ENCODE measurements around the gene TTBK1. TPM values are rescaled to one million over a fixed set of nuclear protein-coding genes. Genes with fewer than 3 reads are reported as not detected.

TTBK1 gene
- total RNA-seq, 8 experiments from 2014 or later: 0.41 to 13.6 (median 8.4) TPM

- Histone ChIP-seq H3K4me3 (no peak overlapping the region), H3K27ac (no peak overlapping the region), H3K4me1 (replicated peaks in 1 of 2) (peaks cover 16 to 33% of the 10 kb centered on the region in 2 donors)
- 0% methylated on average over 1 to 2 of the region's 4 CpGs; no CpG with 5 or more reads in 5 of the 10 experiments for whole genome bisulfite sequencing, 10 experiments
- in situ Hi-C loops (cut with MboI; ENCODE audit: low pct_unique_long_range_greater_than_20kb in 2 of 9, low sequenced_read_pairs in 9 of 9, unreplicated experiment in 9 of 9): no loop called here
- peak in 7 of 8 experiments; percentile 14 to 78 (median 34) for ATAC-seq (replicated peaks in 6 of 8)
Observed at GRCh38 chr6:43278524-43279078, 35.3 kb downstream of the TTBK1 start.

GRCh38 chr6:43280234-43280633, 37.0 kb downstream of the TTBK1 start:
- in situ Hi-C loops (cut with MboI; ENCODE audit: low pct_unique_long_range_greater_than_20kb in 2 of 9, low sequenced_read_pairs in 9 of 9, unreplicated experiment in 9 of 9): no loop called here
- no peak overlapping the region for H3K27ac ChIP-seq
- 79 to 83% methylated on average over 1 to 2 of the region's 2 CpGs; no CpG with 5 or more reads in 8 of the 10 experiments for WGBS, 10 experiments

GRCh38 chr6:43282060-43282459, 38.8 kb downstream of the TTBK1 start:
- no peak overlapping the region for H3K27ac ChIP-seq
- no peak for ATAC-seq (replicated peaks in 6 of 8)
- no peak overlapping the region for H3K4me3 ChIP-seq
- in situ Hi-C loops (cut with MboI; ENCODE audit: low pct_unique_long_range_greater_than_20kb in 2 of 9, low sequenced_read_pairs in 9 of 9, unreplicated experiment in 9 of 9): no loop called here
- WGBS, 10 experiments: 25 to 100% (median 79%) methylated on average over 2 to 7 of the region's 9 CpGs; no CpG with 5 or more reads in 5 of the 10 experiments
- H3K4me1 ChIP-seq (replicated peaks in 1 of 2): peaks cover 6 to 15% of the 10 kb centered on the region in 2 donors

More at GRCh38 chr6:43280234-43280633, 37.0 kb downstream of the TTBK1 start:
- ATAC-seq (replicated peaks in 6 of 8): no peak
- no peak overlapping the region for H3K4me3 ChIP-seq
- H3K4me1 ChIP-seq (replicated peaks in 1 of 2): peaks cover 16 to 27% of the 10 kb centered on the region in 2 donors

- no peak for ATAC-seq (replicated peaks in 6 of 8)
Observed at GRCh38 chr6:43282636-43283513, 39.6 kb downstream of the TTBK1 start.

GRCh38 chr6:43283514-43283901, 40.2 kb downstream of the TTBK1 start:
- Histone ChIP-seq H3K4me1 (replicated peaks in 1 of 2) (peaks cover 3 to 5% of the 10 kb centered on the region in 2 donors), H3K27ac (no peak overlapping the region), H3K4me3 (no peak overlapping the region)
- 100% methylated on average over 3 of the region's 18 CpGs; no CpG with 5 or more reads in 9 of the 10 experiments for WGBS, 10 experiments
- peak in 1 of 8 experiments; percentile 2 for ATAC-seq (replicated peaks in 6 of 8)
- in situ Hi-C loops (cut with MboI; ENCODE audit: low pct_unique_long_range_greater_than_20kb in 2 of 9, low sequenced_read_pairs in 9 of 9, unreplicated experiment in 9 of 9): no loop called here

More at GRCh38 chr6:43282636-43283513, 39.6 kb downstream of the TTBK1 start:
- H3K4me3 ChIP-seq: no peak overlapping the region
- whole genome bisulfite sequencing, 10 experiments: 40 to 80% (median 75%) methylated on average over 1 to 7 of the region's 32 CpGs; no CpG with 5 or more reads in 5 of the 10 experiments
- in situ Hi-C loops (cut with MboI; ENCODE audit: low pct_unique_long_range_greater_than_20kb in 2 of 9, low sequenced_read_pairs in 9 of 9, unreplicated experiment in 9 of 9): no loop called here
- no peak overlapping the region for H3K27ac ChIP-seq
- H3K4me1 ChIP-seq (replicated peaks in 1 of 2): peaks cover 5 to 12% of the 10 kb centered on the region in 2 donors

GRCh38 chr6:43283905-43284304, 40.6 kb downstream of the TTBK1 start:
- Histone ChIP-seq H3K27ac (no peak overlapping the region), H3K4me3 (no peak overlapping the region), H3K4me1 (replicated peaks in 1 of 2) (peaks cover under 1 to 1% of the 10 kb centered on the region in 2 donors)
- ATAC-seq (replicated peaks in 6 of 8): no peak
- WGBS, 10 experiments: 70 to 80% (median 79%) methylated on average over 2 to 4 of the region's 27 CpGs; no CpG with 5 or more reads in 7 of the 10 experiments
- in situ Hi-C loops (cut with MboI; ENCODE audit: low pct_unique_long_range_greater_than_20kb in 2 of 9, low sequenced_read_pairs in 9 of 9, unreplicated experiment in 9 of 9): no loop called here

GRCh38 chr6:43284991-43285781, 41.9 kb downstream of the TTBK1 start:
- peak in 5 of 8 experiments; percentile 40 to 64 (median 48) for ATAC-seq (replicated peaks in 6 of 8)
- in situ Hi-C loops (cut with MboI; ENCODE audit: low pct_unique_long_range_greater_than_20kb in 2 of 9, low sequenced_read_pairs in 9 of 9, unreplicated experiment in 9 of 9): no loop called here
- Histone ChIP-seq H3K27ac (no peak overlapping the region), H3K4me1 (replicated peaks in 1 of 2) (no peaks in the 10 kb centered on the region), H3K4me3 (no peak overlapping the region)
- WGBS, 10 experiments: 25% methylated on average over 2 of the region's 83 CpGs; no CpG with 5 or more reads in 9 of the 10 experiments

- no peak for ATAC-seq (replicated peaks in 6 of 8)
- in situ Hi-C loops (cut with MboI; ENCODE audit: low pct_unique_long_range_greater_than_20kb in 2 of 9, low sequenced_read_pairs in 9 of 9, unreplicated experiment in 9 of 9): no loop called here
- Histone ChIP-seq H3K27ac (no peak overlapping the region), H3K4me3 (no peak overlapping the region), H3K4me1 (replicated peaks in 1 of 2) (no peaks in the 10 kb centered on the region)
- WGBS, 10 experiments: 90 to 100% methylated on average over 1 to 2 of the region's 5 CpGs; no CpG with 5 or more reads in 8 of the 10 experiments
Observed at GRCh38 chr6:43285832-43286231, 42.6 kb downstream of the TTBK1 start.

- in situ Hi-C loops (cut with MboI; ENCODE audit: low pct_unique_long_range_greater_than_20kb in 2 of 9, low sequenced_read_pairs in 9 of 9, unreplicated experiment in 9 of 9): no loop called here
- peak in 1 of 8 experiments; percentile 3 for ATAC-seq (replicated peaks in 6 of 8)
- 40 to 100% (median 86%) methylated on average over 1 to 4 of the region's 6 CpGs; no CpG with 5 or more reads in 4 of the 10 experiments for WGBS, 10 experiments
Observed at GRCh38 chr6:43286456-43286979, 43.2 kb downstream of the TTBK1 start.

GRCh38 chr6:43286980-43287716, 43.9 kb downstream of the TTBK1 start:
- in situ Hi-C loops (cut with MboI; ENCODE audit: low pct_unique_long_range_greater_than_20kb in 2 of 9, low sequenced_read_pairs in 9 of 9, unreplicated experiment in 9 of 9): no loop called here
- peak in 5 of 8 experiments; percentile 2 to 64 (median 23) for ATAC-seq (replicated peaks in 6 of 8)
- Histone ChIP-seq H3K4me1 (replicated peaks in 1 of 2) (no peaks in the 10 kb centered on the region), H3K4me3 (no peak overlapping the region), H3K27ac (no peak overlapping the region)
- WGBS, 10 experiments: 59 to 100% (median 100%) methylated on average over 1 to 3 of the region's 10 CpGs; no CpG with 5 or more reads in 5 of the 10 experiments

More at GRCh38 chr6:43286456-43286979, 43.2 kb downstream of the TTBK1 start:
- H3K4me3 ChIP-seq: no peak overlapping the region
- no peaks in the 10 kb centered on the region for H3K4me1 ChIP-seq (replicated peaks in 1 of 2)
- H3K27ac ChIP-seq: no peak overlapping the region

GRCh38 chr6:43287717-43288679, 44.7 kb downstream of the TTBK1 start:
- no peak overlapping the region for H3K27ac ChIP-seq
- 69 to 100% (median 83%) methylated on average over 1 to 3 of the region's 7 CpGs; no CpG with 5 or more reads in 3 of the 10 experiments for WGBS, 10 experiments
- in situ Hi-C loops (cut with MboI; ENCODE audit: low pct_unique_long_range_greater_than_20kb in 2 of 9, low sequenced_read_pairs in 9 of 9, unreplicated experiment in 9 of 9): no loop called here
- H3K4me3 ChIP-seq: no peak overlapping the region
- no peaks in the 10 kb centered on the region for H3K4me1 ChIP-seq (replicated peaks in 1 of 2)
- peak in 2 of 8 experiments; percentile 2 to 12 for ATAC-seq (replicated peaks in 6 of 8)

Data from motor neuron (in vitro differentiated cells).